Uterus (tissue), 2 donors: ENCODE data around the gene SNRNP35.
"Not testable (repeated sequence)": the region's sequence is repeated elsewhere in the genome, so short reads cannot be mapped to it uniquely, and the experiment has no call there.

Experiments
- POLR2A ChIP-seq, 2 donors: fragments of 450-650 bp; IDR thresholded peaks; one replicate each; pipeline ENCODE4 v1.6.1; 2016; ENCODE audit warnings: antibody characterized with exemption in 2 of 2, mild to moderate bottlenecking in 1 of 2, moderate library complexity in 1 of 2
- TF ChIP-seq, protein P1 (sequence below), 4 experiments: fragments of 200-600 bp in 2 of 4; fragments of 450-650 bp in 2 of 4; sonication (generic) in 2 of 4; IDR thresholded peaks; one replicate each; pipeline ENCODE4 v1.5.1; 2016 to 2019; ENCODE audit warnings: antibody characterized with exemption in 4 of 4, mild to moderate bottlenecking in 2 of 4, moderate library complexity in 1 of 4

DNA sequence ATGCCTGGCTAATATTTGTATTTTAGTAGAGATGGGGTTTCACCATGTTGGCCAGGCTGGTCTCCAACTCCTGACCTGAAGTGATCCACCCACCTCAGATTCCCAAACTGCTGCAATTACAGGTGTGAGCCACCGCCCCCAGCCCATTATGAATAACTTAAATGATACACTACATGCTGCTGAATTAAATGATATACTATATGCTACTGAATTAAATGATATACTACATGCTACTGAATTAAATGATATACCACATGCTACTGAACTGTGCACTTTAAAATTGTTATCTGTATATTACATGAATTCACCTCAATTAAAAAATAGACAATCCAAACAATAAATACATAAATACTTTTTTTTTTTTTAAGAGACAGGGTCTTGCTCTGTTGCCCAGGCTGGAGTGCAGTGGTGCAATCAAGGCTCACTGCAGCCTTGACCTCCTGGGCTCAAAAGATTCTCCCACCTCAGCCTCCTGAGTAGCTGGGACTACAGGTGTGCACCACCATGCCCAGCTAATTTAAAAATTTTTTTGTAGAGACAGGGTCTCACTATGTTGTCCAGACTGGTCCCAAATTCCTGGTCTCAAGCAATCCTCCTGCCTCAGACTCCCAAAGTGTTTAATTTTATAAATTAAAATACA, 56.8 kb downstream of the SNRNP35 start:
- TF ChIP-seq, protein P1, sequence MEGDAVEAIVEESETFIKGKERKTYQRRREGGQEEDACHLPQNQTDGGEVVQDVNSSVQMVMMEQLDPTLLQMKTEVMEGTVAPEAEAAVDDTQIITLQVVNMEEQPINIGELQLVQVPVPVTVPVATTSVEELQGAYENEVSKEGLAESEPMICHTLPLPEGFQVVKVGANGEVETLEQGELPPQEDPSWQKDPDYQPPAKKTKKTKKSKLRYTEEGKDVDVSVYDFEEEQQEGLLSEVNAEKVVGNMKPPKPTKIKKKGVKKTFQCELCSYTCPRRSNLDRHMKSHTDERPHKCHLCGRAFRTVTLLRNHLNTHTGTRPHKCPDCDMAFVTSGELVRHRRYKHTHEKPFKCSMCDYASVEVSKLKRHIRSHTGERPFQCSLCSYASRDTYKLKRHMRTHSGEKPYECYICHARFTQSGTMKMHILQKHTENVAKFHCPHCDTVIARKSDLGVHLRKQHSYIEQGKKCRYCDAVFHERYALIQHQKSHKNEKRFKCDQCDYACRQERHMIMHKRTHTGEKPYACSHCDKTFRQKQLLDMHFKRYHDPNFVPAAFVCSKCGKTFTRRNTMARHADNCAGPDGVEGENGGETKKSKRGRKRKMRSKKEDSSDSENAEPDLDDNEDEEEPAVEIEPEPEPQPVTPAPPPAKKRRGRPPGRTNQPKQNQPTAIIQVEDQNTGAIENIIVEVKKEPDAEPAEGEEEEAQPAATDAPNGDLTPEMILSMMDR (IDR thresholded peaks at IDR 0.05), result not testable (repeated sequence)
- TF ChIP-seq POLR2A (IDR thresholded peaks at IDR 0.05), result not testable (repeated sequence)
